VCaP (cell line): ENCODE data around the gene MIR17HG.

ENCODE experiments used
- H3K27ac ChIP-seq: fragments of 450-650 bp; 2 replicates; pipeline ENCODE4 v1.5.1; 2017
- TF ChIP-seq, protein P1 (sequence below): fragments of 450-650 bp; conservative IDR thresholded peaks from 2 replicates; pipeline ENCODE4 v1.5.1; 2017; ENCODE audit warnings: mild to moderate bottlenecking, moderate library complexity

MIR17HG gene

DNA sequence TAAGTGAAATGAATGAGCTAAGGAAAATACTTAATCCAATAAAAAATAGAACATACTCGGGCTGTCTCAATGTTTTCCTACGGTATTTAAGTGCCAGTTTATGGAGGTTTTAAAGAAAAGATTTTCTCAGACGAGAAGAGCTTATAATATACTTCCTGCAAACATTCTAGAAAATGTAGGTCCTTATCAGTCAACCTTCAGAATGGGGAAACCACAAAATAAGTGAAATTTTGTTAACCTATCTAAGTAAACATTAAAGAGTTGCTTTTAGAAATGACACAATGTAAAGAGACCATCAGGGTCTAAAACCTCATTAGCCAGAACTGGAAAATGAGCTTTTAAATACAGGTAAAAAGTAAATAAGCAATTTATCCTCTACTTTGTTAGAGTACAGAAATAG lies 12.1 kb downstream of the MIR17HG start:
- TF ChIP-seq, protein P1, sequence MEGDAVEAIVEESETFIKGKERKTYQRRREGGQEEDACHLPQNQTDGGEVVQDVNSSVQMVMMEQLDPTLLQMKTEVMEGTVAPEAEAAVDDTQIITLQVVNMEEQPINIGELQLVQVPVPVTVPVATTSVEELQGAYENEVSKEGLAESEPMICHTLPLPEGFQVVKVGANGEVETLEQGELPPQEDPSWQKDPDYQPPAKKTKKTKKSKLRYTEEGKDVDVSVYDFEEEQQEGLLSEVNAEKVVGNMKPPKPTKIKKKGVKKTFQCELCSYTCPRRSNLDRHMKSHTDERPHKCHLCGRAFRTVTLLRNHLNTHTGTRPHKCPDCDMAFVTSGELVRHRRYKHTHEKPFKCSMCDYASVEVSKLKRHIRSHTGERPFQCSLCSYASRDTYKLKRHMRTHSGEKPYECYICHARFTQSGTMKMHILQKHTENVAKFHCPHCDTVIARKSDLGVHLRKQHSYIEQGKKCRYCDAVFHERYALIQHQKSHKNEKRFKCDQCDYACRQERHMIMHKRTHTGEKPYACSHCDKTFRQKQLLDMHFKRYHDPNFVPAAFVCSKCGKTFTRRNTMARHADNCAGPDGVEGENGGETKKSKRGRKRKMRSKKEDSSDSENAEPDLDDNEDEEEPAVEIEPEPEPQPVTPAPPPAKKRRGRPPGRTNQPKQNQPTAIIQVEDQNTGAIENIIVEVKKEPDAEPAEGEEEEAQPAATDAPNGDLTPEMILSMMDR, result no peak
- H3K27ac ChIP-seq, result no peak overlapping the region

DNA sequence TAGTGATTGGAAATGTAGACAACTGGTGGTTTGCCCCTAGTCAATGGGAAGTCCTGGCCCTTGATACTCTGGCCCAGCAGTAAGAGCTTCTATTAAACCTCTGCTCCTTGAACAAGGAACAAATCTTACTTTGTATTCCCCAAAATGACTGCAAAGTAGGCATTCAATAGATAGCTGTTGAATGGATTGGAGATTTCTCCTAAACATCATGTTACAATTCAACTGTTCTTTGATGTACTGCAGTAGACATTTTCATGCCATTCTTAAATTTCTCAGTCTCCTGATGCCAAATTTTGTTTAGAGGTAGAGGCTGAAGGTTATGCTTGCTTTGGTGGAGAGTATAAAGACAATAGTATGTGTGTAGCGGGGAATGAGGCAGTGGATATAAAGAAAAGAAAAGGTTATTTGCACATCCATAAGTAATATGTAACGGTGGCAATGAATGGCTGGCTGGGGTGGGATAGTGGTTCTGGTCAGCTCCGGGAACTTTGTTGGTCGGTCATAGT lies 12.8 kb downstream of the MIR17HG start:
- TF ChIP-seq, protein P1, result no peak
- no peak overlapping the region for H3K27ac ChIP-seq

DNA sequence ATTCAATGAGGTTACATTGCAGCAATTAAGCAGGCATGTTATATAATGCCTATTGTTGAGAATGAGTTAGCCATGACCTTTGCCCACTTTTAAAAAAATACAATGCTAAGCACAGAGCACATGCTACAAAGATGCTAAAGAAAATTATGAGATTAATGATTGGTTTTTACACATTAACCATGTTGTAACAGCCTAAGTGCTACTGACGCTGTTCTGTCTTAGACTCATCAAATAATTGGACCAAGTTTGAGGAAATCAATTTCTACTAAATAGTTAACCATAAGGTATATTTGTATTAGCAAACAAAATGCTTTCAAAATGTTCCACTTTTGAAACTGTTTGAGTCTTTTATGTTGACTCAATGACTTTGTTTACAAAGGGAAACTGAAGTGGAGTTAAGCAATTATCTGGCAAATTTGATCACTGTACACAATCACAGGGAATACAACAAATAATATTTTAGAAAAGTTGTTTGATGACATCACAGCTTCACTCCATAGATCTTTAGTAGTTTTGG lies 14.3 kb downstream of the MIR17HG start:
- H3K27ac ChIP-seq, result no peak overlapping the region
- TF ChIP-seq, protein P1, result no peak

DNA sequence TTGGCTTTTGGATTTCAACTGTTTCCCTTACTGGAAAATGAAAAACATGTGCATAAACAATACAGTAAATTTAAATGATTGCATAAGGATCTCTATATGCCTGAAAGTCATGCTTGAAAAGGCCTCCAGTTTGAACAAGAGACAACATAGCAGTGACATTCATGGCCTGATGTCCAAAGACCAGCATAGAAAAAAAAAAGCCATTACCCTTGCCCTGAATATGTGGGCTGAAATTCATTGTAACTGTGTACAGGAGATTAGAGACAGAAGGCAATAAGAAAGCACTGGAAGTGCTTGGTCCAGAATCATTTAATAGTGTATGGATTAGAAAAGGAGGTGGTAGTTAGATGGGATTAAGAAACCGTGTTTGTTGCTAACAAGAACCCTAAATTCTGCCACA lies 15.4 kb downstream of the MIR17HG start:
- H3K27ac ChIP-seq, result no peak overlapping the region

DNA sequence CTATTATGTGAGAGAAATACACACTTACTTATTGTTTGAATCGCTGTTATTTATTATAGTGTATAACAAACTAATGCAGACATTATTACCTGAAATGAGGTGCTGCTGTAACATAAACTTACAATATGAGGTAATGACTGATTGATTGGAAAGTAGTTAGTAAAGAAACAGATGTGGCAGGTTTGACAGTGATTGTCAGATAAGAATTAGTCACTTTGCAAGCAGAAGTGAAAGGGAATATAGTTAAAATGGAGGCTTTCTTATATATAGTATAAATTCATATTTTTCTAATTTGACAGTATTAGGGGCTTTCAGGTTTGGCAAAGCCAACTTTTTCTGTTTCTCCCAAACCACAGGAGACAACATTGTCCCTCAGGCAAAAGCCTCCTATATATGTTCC lies 20.6 kb downstream of the MIR17HG start:
- TF ChIP-seq, protein P1, result no peak

More for the DNA sequence above, 15.4 kb downstream of the MIR17HG start:
- TF ChIP-seq, protein P1, result no peak

DNA sequence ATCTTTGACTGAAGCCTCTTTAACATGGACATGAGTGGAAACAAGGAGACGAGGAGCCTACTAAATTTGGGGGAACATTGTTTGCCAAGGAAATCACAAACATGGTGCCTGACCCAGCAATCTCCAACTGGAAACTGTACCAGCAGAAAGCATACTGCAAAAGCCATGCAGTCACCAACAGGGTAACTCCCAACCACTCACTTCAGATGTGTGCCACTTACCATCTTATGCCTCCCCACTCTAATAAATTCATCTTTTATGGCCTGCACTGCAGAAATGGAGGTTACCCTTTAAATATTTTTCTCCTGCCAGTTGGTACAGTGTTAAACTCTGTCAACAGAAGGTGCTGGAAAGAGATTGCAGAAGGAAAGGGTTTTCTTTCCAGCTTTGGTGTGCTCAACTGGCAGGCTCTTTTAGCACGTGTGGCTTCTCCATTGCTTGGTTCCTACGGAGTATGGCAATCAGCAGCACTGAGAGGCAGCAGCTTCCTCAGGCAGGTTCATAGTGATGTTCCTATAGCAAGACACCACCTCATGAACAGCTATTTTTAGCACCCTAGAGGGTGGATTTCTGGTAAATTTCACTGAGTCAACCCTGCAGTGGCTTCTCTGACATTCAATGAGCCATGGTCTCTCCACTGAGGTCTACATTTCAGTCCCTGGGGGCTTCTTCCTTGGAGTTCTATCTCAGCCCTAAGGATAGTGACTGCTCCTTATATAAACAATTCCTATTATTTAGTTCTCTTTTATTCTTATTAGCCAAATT lies 21.4 kb downstream of the MIR17HG start:
- TF ChIP-seq, protein P1, result no peak
- H3K27ac ChIP-seq, result no peak overlapping the region

More for the DNA sequence above, 20.6 kb downstream of the MIR17HG start:
- no peak overlapping the region for H3K27ac ChIP-seq

DNA sequence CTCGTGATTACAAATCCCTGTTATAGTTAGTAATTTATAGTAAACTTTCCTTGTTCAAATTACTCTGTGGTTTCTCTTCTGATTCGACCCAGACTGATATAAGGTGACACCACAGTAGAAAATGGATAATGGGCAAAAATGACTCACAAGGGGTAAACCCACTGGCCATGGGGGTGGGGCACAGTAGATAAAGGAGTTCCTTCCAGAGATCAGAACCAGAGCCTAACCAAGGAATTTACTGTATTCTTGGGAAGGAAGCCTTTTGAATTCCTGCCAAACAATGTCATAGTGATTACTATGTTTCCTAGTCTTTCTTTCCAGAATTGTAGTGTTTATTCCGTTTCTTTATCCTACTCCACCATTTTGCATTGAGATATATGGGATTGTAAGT lies 21.9 kb downstream of the MIR17HG start:
- H3K27ac ChIP-seq, result no peak overlapping the region

More for the DNA sequence above, 21.9 kb downstream of the MIR17HG start:
- TF ChIP-seq, protein P1, result no peak
